Upper lobe of right lung (tissue), 1 donor: ENCODE results near the gene ETV3. TPM values are rescaled to one million over a fixed set of nuclear protein-coding genes. Genes with fewer than 3 reads are reported as not detected.

Experiments
- ATAC-seq: fragments of 200-7000 bp; cut with Tn5 transposase; one replicate; pipeline ENCODE4 v1.9.1; 2020; ENCODE audit warnings: mild to moderate bottlenecking, moderate library complexity
- DNase-seq: peaks from one replicate; pipeline ENCODE4 v3.0.0-alpha.2; 2020
- H3K27ac ChIP-seq: fragments of 200-600 bp; one replicate; pipeline ENCODE4 v1.8.0; 2022
- H3K27me3 ChIP-seq: fragments of 200-600 bp; one replicate; pipeline ENCODE4 v1.8.0; 2022; ENCODE audit warnings: mild to moderate bottlenecking
- H3K36me3 ChIP-seq: fragments of 200-600 bp; one replicate; pipeline ENCODE4 v1.8.0; 2022
- H3K4me1 ChIP-seq: fragments of 200-600 bp; one replicate; pipeline ENCODE4 v1.8.0; 2022
- H3K4me3 ChIP-seq: fragments of 200-600 bp; one replicate; pipeline ENCODE4 v1.8.0; 2022; ENCODE audit warnings: mild to moderate bottlenecking
- H3K9me3 ChIP-seq: fragments of 200-600 bp; one replicate; pipeline ENCODE4 v1.8.0; 2022
- intact Hi-C: fragments of 100-400 bp; cut with DNase I; formaldehyde crosslinking; loops from one replicate; pipeline ENCODE4 v1.11.0; 2022
- total RNA-seq: library from RNA; stranded (reverse); fragmentation: NEBNext Ultra II Directional; extraction: Animal tissue kit (Norgen Biotek cat#: 25700); gene quantifications from one replicate; pipeline ENCODE4 v1.2.1, GENCODE V29; 2021
- TF ChIP-seq, protein P1 (sequence below): fragments of 200-600 bp; IDR thresholded peaks from one replicate; pipeline ENCODE4 v1.8.0; 2022; ENCODE audit warnings: antibody characterized with exemption
- donor health status: DM: no; HTN: yes; CAD: no; lungs with severe emphysema.

Gene ETV3
- total RNA-seq, 1 donor from 2014 or later: 39.2 TPM

DNA sequence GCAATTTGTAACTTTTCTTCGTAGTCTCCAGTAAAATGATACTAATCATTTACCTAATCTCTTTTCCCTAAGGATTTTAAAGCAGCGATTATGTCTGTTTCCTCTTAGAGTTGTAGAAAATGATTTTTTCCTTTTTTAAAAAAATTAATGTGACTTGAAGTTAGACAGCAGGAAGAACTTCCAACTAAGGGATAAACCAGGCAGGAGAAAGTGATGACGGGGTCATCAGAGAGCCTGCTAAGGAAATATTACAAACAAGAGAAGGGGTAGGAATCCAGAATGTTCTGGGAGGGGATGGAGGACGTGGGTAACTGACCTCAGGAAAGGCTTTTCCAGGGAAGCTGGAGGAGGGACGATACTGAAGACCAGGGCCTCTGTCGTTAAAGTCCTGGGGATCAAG, 29.7 kb downstream of the ETV3 start:
- intact Hi-C loops: no loop called here

DNA sequence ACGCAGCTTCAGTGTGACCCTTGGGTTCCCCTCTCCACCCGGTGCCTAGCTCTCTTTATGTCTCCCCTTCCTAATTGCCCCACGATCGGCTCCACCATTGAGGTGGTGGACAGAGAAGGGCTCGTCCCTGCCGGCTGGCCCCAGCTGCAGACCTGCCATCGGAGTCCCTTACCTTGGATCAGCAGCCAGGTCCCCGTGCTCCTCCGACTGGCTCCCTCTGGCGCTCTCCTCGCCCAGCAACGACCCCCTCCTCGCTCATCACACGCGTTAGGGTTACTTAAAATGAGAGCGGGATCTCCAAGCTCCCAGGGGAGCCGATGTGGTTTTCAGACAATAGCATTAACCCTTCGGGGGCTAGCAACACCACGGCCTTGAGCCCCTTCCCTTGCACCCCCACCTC, 30.5 kb downstream of the ETV3 start:
- intact Hi-C loops: no loop called here
- Histone ChIP-seq H3K4me3 (no peak overlapping the region), H3K9me3 (no peaks in the 10 kb centered on the region), H3K27me3 (peaks cover 27% of the 10 kb centered on the region), H3K27ac (no peak overlapping the region), H3K4me1 (no peaks in the 10 kb centered on the region), H3K36me3 (no peaks in the 10 kb centered on the region)
- TF ChIP-seq, protein P1, sequence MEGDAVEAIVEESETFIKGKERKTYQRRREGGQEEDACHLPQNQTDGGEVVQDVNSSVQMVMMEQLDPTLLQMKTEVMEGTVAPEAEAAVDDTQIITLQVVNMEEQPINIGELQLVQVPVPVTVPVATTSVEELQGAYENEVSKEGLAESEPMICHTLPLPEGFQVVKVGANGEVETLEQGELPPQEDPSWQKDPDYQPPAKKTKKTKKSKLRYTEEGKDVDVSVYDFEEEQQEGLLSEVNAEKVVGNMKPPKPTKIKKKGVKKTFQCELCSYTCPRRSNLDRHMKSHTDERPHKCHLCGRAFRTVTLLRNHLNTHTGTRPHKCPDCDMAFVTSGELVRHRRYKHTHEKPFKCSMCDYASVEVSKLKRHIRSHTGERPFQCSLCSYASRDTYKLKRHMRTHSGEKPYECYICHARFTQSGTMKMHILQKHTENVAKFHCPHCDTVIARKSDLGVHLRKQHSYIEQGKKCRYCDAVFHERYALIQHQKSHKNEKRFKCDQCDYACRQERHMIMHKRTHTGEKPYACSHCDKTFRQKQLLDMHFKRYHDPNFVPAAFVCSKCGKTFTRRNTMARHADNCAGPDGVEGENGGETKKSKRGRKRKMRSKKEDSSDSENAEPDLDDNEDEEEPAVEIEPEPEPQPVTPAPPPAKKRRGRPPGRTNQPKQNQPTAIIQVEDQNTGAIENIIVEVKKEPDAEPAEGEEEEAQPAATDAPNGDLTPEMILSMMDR: no peak
- DNase-seq (peak; percentile 43), ATAC-seq (no peak)

More for the DNA sequence above, 29.7 kb downstream of the ETV3 start:
- H3K4me3 ChIP-seq: no peak overlapping the region
- TF ChIP-seq, protein P1: no peak
- ATAC-seq: no peak
- H3K4me1 ChIP-seq: no peaks in the 10 kb centered on the region
- H3K36me3 ChIP-seq: no peaks in the 10 kb centered on the region
- peaks cover 27% of the 10 kb centered on the region for H3K27me3 ChIP-seq
- H3K27ac ChIP-seq: no peak overlapping the region
- no peak for DNase-seq
- no peaks in the 10 kb centered on the region for H3K9me3 ChIP-seq

DNA sequence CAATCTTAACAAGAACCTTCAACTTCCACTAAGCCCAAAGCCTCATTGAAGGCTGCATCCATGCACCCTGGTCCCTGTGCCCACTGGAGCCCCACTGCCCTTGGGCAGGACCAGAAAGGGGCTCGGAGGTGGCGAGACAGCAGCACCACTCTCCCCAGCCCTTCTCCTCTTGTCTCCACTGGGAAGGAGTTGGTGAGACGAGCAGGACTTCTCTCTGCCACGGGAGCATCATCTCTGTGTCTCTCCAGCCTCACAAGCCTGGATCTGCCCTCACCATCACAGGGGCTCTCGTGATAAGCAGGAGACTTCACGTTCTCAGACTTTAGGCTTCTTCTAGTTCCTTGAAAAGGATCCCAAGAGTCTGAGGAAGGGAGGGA, 31.4 kb downstream of the ETV3 start:
- H3K27ac ChIP-seq: no peak overlapping the region
- no peaks in the 10 kb centered on the region for H3K36me3 ChIP-seq
- DNase-seq (peak; percentile 39), ATAC-seq (no peak)
- intact Hi-C loops: no loop called here
- no peaks in the 10 kb centered on the region for H3K4me1 ChIP-seq
- no peak overlapping the region for H3K4me3 ChIP-seq
- H3K27me3 ChIP-seq: peaks cover 27% of the 10 kb centered on the region
- no peaks in the 10 kb centered on the region for H3K9me3 ChIP-seq
- TF ChIP-seq, protein P1: no peak

DNA sequence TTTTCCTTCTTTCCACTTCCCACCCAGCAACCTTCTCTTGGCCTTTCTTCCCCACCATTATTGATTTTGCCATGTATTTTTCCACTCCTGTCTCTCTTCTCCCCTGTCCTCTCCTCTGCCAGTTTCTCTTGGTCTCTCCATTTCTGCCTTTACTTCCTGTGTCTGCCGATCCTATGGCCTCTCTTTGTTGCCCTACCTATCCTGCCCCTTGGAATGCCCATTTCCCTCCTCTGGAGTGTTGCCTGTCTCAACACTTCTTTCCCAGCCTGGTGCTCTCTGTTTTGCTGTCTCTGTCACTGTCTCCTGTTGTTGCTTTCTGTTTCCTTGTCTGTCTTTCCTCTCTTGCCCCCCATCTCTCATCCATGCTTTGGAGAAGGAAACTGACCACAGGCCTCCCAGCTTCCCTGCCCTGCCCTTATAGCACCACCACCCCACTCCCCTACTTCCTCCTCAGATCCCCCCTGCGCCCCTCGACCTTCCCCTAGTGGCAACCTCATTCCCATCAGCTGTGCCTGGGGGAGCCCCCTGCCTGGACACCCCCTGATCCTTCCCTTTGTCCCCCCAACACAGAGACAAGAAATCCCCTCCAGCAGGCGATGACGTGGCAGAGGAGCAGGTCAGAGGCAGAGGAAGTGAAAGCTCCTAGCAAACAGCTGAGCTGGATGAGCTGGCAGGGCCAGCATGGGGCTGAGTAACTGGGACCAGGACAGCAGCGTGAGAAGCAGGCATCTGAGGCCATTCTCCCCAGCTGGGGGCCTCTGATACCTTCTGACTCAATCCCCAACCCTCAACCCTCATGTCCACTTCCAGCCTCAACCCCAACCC, 32.0 kb downstream of the ETV3 start:
- intact Hi-C loops: no loop called here
- TF ChIP-seq, protein P1: no peak
- Histone ChIP-seq H3K4me3 (no peak overlapping the region), H3K27ac (no peak overlapping the region), H3K9me3 (no peaks in the 10 kb centered on the region), H3K4me1 (no peaks in the 10 kb centered on the region), H3K36me3 (no peaks in the 10 kb centered on the region), H3K27me3 (peaks cover 27% of the 10 kb centered on the region)
- DNase-seq (peak; percentile 73), ATAC-seq (peak; percentile 78)

DNA sequence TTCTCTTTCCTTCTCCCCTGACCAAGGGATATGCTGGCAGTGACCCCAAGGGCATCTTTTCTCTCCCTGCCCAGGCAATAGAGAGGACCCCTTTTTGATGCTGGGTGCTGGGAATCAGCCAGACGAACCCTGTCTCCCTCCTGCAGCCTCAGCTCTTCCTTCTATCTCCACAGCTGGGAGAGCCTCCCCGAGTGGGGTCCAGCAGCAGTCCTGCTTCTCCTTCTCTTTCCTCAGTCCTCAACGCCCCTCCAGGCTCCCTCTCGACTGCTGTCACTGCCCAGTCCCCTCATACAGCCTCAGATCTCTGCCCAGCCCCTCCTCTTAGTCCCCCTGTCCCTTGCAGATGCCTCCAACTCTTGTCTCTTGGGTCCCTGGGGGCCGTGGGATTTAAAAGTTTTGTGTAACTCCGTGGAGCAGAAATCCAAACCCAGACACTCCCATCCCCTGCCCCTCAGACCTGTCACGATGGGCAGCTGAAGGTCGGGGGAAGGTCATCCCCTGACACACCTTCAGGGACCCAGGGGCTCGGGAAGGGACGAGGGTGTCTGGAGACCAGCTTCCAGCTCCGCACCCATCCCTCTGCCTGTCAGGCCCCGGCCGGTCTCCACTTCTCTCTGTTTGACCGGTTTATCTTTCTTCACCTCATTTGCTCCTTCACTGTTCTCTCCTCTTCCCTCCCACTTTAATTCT, 32.8 kb downstream of the ETV3 start:
- TF ChIP-seq, protein P1: no peak
- ATAC-seq: no peak
- Histone ChIP-seq H3K4me3 (no peak overlapping the region), H3K27me3 (peaks cover 27% of the 10 kb centered on the region), H3K36me3 (no peaks in the 10 kb centered on the region), H3K4me1 (no peaks in the 10 kb centered on the region), H3K27ac (no peak overlapping the region), H3K9me3 (no peaks in the 10 kb centered on the region)
- intact Hi-C loops: no loop called here
- peak; percentile 55 for DNase-seq
